ENCODE data around the gene MAN1C1.

The MAN1C1 gene

GRCh38 chr1:25616095-25616986, at the start of gene MAN1C1:
Gene MAN1C1, plus strand, starts transcription at chr1:25616791. Its CDS starts 1,007 bp downstream, at chr1:25617798.
- H4K20me1 ChIP-seq (ENCODE audit: insufficient read depth) = no peaks in the 10 kb centered on the region
- H3K4me1 ChIP-seq (ENCODE audit: low read depth, poor library complexity, severe bottlenecking) = peaks cover 60% of the 10 kb centered on the region
- H3K27me3 ChIP-seq (ENCODE audit: insufficient read depth, low read depth) = peaks cover 7% of the 10 kb centered on the region; the same call in 1 of the 2 replicates
- H3K79me2 ChIP-seq (ENCODE audit: insufficient read depth, low read depth) = peaks cover 30% of the 10 kb centered on the region; the same call in 1 of the 2 replicates
- TF ChIP-seq CTCF (conservative IDR thresholded peaks at IDR 0.05; ENCODE audit: low read depth, low read length) = 0 out of 2 replicates have a peak, but pooled peaks have one; percentile 15
- peak within 1 kb of the TSS; percentile 90 for H2AFZ ChIP-seq (ENCODE audit: low read depth)
- peak within 1 kb of the TSS; percentile 94 for H3K4me2 ChIP-seq
- H3K9ac ChIP-seq = peak within 1 kb of the TSS; percentile 54; the same call in 1 of the 2 replicates
- peak within 1 kb of the TSS; percentile 60 for H3K4me3 ChIP-seq (IDR thresholded peaks at IDR 0.05; ENCODE audit: insufficient read depth, low read depth, low read length)
- H3K36me3 ChIP-seq (ENCODE audit: insufficient read depth) = no peaks in the 10 kb centered on the region
- H3K27ac ChIP-seq = peak within 1 kb of the TSS; percentile 33; the same call in 1 of the 2 replicates

- no peak overlapping the region for H3K4me3 ChIP-seq (IDR thresholded peaks at IDR 0.05; ENCODE audit: insufficient read depth, low read depth, low read length)
- peak overlapping the region; percentile 63 for H3K27ac ChIP-seq
- H3K27me3 ChIP-seq (ENCODE audit: insufficient read depth, low read depth) = no peaks in the 10 kb centered on the region
- H3K4me2 ChIP-seq = peak overlapping the region; percentile 74
- H2AFZ ChIP-seq (ENCODE audit: low read depth) = no peak overlapping the region
- no peak for TF ChIP-seq CTCF (conservative IDR thresholded peaks at IDR 0.05; ENCODE audit: low read depth, low read length)
- no peaks in the 10 kb centered on the region for H3K79me2 ChIP-seq (ENCODE audit: insufficient read depth, low read depth)
- peak overlapping the region; percentile 12; the same call in 1 of the 2 replicates for H3K9ac ChIP-seq
- no peaks in the 10 kb centered on the region for H3K36me3 ChIP-seq (ENCODE audit: insufficient read depth)
- H4K20me1 ChIP-seq (ENCODE audit: insufficient read depth) = no peaks in the 10 kb centered on the region
- peaks cover 95% of the 10 kb centered on the region for H3K4me1 ChIP-seq (ENCODE audit: low read depth, poor library complexity, severe bottlenecking)
Measured at GRCh38 chr1:25567710-25568089, 48.9 kb upstream of the MAN1C1 start.

- no peak for TF ChIP-seq CTCF (conservative IDR thresholded peaks at IDR 0.05; ENCODE audit: low read depth, low read length)
- Histone ChIP-seq H2AFZ (ENCODE audit: low read depth) (no peak overlapping the region), H3K27ac (peak overlapping the region; percentile 63)
Measured at GRCh38 chr1:25568090-25568833, 48.3 kb upstream of the MAN1C1 start.

GRCh38 chr1:25568834-25569596, 47.6 kb upstream of the MAN1C1 start:
- no peak for TF ChIP-seq CTCF (conservative IDR thresholded peaks at IDR 0.05; ENCODE audit: low read depth, low read length)
- H3K4me2 ChIP-seq = peak overlapping the region; percentile 74; the same call in 1 of the 2 replicates

More at GRCh38 chr1:25568090-25568833, 48.3 kb upstream of the MAN1C1 start:
- Histone ChIP-seq H3K9ac (peak overlapping the region; percentile 12; the same call in 1 of the 2 replicates), H3K36me3 (ENCODE audit: insufficient read depth) (no peaks in the 10 kb centered on the region), H3K4me3 (IDR thresholded peaks at IDR 0.05; ENCODE audit: insufficient read depth, low read depth, low read length) (no peak overlapping the region), H4K20me1 (ENCODE audit: insufficient read depth) (no peaks in the 10 kb centered on the region), H3K4me2 (peak overlapping the region; percentile 74), H3K27me3 (ENCODE audit: insufficient read depth, low read depth) (no peaks in the 10 kb centered on the region), H3K4me1 (ENCODE audit: low read depth, poor library complexity, severe bottlenecking) (peaks cover 94% of the 10 kb centered on the region), H3K79me2 (ENCODE audit: insufficient read depth, low read depth) (no peaks in the 10 kb centered on the region)

More at GRCh38 chr1:25568834-25569596, 47.6 kb upstream of the MAN1C1 start:
- no peak overlapping the region for H2AFZ ChIP-seq (ENCODE audit: low read depth)
- no peaks in the 10 kb centered on the region for H4K20me1 ChIP-seq (ENCODE audit: insufficient read depth)
- H3K4me3 ChIP-seq (IDR thresholded peaks at IDR 0.05; ENCODE audit: insufficient read depth, low read depth, low read length) = no peak overlapping the region
- H3K9ac ChIP-seq = no peak overlapping the region
- no peaks in the 10 kb centered on the region for H3K27me3 ChIP-seq (ENCODE audit: insufficient read depth, low read depth)
- peak overlapping the region; percentile 63; the same call in 1 of the 2 replicates for H3K27ac ChIP-seq
- no peaks in the 10 kb centered on the region for H3K36me3 ChIP-seq (ENCODE audit: insufficient read depth)
- H3K4me1 ChIP-seq (ENCODE audit: low read depth, poor library complexity, severe bottlenecking) = peaks cover 86% of the 10 kb centered on the region
- H3K79me2 ChIP-seq (ENCODE audit: insufficient read depth, low read depth) = no peaks in the 10 kb centered on the region
